GM21423 (cell line): ENCODE data around the gene HNRNPH1.

Experiments
- ATAC-seq: cut with Tn5 transposase; IDR thresholded peaks from one replicate; pipeline ENCODE4 v1.9.1; 2021; ENCODE audit warnings: mild to moderate bottlenecking, moderate library complexity; ENCODE audit not compliant: unreplicated experiment

Gene HNRNPH1

GRCh38 chr5:179623906-179624741, 653 bp upstream of the HNRNPH1 start:
- peak; percentile 10 for ATAC-seq

GRCh38 chr5:179621551-179622214, 1.8 kb downstream of the HNRNPH1 start:
- no peak for ATAC-seq

- ATAC-seq: no peak
These were observed 2.6 kb downstream of the HNRNPH1 start for GRCh38 chr5:179620703-179621350.

- no peak for ATAC-seq
These were observed 3.2 kb downstream of the HNRNPH1 start for GRCh38 chr5:179620293-179620692.

- no peak for ATAC-seq
These were observed 3.7 kb downstream of the HNRNPH1 start for GRCh38 chr5:179619776-179620175.

- ATAC-seq: no peak
These were observed 4.4 kb downstream of the HNRNPH1 start for GRCh38 chr5:179618923-179619554.

- no peak for ATAC-seq
These were observed 5.5 kb downstream of the HNRNPH1 start for GRCh38 chr5:179617930-179618329.

- ATAC-seq: no peak
These were observed 7.4 kb downstream of the HNRNPH1 start for GRCh38 chr5:179616002-179616594.

- ATAC-seq: no peak
These were observed 8.3 kb downstream of the HNRNPH1 start for GRCh38 chr5:179615203-179615602.

- no peak for ATAC-seq
These were observed 8.7 kb downstream of the HNRNPH1 start for GRCh38 chr5:179614745-179615144.

GRCh38 chr5:179613460-179614071, 9.9 kb downstream of the HNRNPH1 start:
- ATAC-seq: no peak

GRCh38 chr5:179612577-179613459, 10.7 kb downstream of the HNRNPH1 start:
- ATAC-seq: no peak

- no peak for ATAC-seq
These were observed 12.6 kb downstream of the HNRNPH1 start for GRCh38 chr5:179610903-179611265.

GRCh38 chr5:179610109-179610902, 13.2 kb downstream of the HNRNPH1 start:
- no peak for ATAC-seq

- ATAC-seq: no peak
These were observed 13.7 kb downstream of the HNRNPH1 start for GRCh38 chr5:179609834-179610108.

- ATAC-seq: no peak
These were observed 15.3 kb downstream of the HNRNPH1 start for GRCh38 chr5:179608131-179608581.

- no peak for ATAC-seq
These were observed 16.1 kb downstream of the HNRNPH1 start for GRCh38 chr5:179607160-179607931.

- ATAC-seq: no peak
These were observed 16.6 kb downstream of the HNRNPH1 start for GRCh38 chr5:179606910-179607159.
